Vagina (tissue), 2 donors: ENCODE data around the gene ZCCHC7.

Experiments
- POLR2A ChIP-seq, 2 donors: fragments of 450-650 bp; IDR thresholded peaks; one replicate each; pipeline ENCODE4 v1.6.1; 2017; ENCODE audit warnings: antibody characterized with exemption in 2 of 2, mild to moderate bottlenecking in 2 of 2, moderate library complexity in 2 of 2
- TF ChIP-seq, protein P1 (sequence below), 3 experiments: fragments of 450-650 bp in 2 of 3; fragments of 200-600 bp in 1 of 3; sonication (generic) in 1 of 3; IDR thresholded peaks; one replicate each; pipeline ENCODE4 v1.5.1; 2017 to 2019; ENCODE audit warnings: antibody characterized with exemption in 3 of 3, mild to moderate bottlenecking in 2 of 3, moderate library complexity in 2 of 3

DNA sequence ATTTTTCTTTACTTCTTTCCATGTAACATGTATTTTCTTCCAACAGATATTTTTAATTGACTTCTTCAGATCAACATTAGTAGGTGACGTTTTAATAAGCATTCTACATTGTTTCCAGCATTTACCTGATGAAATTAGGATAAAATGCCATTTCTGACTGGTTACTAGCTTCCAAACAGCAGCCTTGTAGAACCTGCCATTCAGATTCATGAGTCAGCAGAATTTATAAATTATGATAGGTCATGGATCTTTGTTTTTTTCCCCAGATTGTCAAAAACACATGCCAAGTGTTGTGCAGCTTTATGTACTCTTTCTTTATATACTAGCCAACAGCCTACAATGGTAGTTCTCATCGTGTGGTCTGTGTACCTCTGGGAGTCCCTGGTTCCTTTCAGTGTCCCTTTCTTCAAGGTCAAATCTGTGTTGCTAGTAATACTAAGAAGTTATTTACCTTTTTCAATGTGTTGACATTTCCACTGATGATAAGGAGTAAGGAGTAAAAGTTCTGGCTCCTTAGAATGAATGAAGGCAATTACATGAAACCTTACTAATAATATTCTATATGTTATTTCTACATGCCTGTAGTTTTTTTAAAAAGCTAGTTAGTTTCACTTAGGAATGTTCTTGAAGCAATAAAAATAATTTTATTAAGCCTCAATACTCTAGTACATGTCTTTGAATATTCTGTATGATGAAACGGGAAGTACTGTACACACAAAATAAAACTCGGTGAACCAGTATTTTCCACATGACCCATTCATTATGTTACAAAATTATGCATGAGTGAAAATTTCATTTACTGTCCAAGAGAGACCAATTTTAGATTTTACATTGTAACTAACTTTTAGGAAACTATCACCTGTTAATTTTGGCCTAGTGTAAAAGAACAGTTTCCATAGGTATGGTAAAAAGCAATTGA, 135.8 kb downstream of the ZCCHC7 start:
- TF ChIP-seq, protein P1, sequence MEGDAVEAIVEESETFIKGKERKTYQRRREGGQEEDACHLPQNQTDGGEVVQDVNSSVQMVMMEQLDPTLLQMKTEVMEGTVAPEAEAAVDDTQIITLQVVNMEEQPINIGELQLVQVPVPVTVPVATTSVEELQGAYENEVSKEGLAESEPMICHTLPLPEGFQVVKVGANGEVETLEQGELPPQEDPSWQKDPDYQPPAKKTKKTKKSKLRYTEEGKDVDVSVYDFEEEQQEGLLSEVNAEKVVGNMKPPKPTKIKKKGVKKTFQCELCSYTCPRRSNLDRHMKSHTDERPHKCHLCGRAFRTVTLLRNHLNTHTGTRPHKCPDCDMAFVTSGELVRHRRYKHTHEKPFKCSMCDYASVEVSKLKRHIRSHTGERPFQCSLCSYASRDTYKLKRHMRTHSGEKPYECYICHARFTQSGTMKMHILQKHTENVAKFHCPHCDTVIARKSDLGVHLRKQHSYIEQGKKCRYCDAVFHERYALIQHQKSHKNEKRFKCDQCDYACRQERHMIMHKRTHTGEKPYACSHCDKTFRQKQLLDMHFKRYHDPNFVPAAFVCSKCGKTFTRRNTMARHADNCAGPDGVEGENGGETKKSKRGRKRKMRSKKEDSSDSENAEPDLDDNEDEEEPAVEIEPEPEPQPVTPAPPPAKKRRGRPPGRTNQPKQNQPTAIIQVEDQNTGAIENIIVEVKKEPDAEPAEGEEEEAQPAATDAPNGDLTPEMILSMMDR (IDR thresholded peaks at IDR 0.05): no peak
- TF ChIP-seq POLR2A (IDR thresholded peaks at IDR 0.05): no peak
